HG02610 (cell line): ENCODE measurements around the gene AMPD1.
A peak's percentile ranks its signal among the peaks of the same experiment; 100 is the strongest.

Experiments used
- ATAC-seq: cut with Tn5 transposase; IDR thresholded peaks from one replicate; pipeline ENCODE4 v1.9.1; 2021; ENCODE audit warnings: mild to moderate bottlenecking, moderate library complexity; ENCODE audit not compliant: unreplicated experiment

AMPD1 gene

DNA sequence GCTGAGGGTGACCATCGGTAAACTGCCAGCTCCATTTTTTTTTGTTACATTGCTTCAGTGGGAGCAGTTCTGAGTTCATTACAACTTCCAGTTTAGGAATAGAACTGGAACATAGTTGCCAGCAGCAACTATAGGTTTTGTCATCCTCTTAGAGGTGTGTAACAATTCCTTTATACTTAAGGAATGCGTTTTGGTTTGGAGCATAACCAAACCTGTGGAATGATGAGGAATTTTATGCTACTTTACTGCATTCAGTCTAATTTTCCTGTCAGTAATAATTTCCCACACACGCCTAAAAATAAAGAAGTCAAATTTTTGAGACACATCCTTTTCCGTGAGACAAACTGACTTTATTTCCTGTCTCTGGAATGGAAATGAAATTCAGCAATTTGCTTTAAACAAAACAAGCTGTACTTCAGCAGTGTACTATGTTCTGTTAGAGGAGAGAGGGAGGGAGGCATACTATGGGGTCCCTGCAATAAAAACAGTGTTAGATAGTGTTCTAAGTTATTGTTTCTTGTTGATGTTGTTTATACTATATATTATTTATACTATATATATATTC lies 4.8 kb upstream of the AMPD1 start:
- no peak for ATAC-seq

DNA sequence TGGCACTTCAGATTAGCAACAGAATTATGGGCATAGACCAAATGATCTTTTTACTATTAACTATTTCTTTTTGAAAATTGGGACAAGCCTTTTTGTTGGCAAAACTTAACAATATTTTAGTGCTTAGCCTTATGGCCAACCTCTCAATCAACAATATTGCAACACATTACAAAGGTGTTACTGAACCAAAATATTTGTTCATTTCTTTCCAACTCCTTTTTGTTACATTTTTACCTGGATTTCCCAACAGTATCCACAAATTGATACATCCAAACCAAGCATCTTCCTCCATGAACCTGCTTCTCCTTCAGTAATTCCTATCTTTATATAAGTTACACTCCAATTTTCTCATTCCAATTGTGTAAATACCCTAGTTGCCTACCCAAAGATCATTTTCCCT lies 1.5 kb upstream of the AMPD1 start:
- ATAC-seq: no peak

DNA sequence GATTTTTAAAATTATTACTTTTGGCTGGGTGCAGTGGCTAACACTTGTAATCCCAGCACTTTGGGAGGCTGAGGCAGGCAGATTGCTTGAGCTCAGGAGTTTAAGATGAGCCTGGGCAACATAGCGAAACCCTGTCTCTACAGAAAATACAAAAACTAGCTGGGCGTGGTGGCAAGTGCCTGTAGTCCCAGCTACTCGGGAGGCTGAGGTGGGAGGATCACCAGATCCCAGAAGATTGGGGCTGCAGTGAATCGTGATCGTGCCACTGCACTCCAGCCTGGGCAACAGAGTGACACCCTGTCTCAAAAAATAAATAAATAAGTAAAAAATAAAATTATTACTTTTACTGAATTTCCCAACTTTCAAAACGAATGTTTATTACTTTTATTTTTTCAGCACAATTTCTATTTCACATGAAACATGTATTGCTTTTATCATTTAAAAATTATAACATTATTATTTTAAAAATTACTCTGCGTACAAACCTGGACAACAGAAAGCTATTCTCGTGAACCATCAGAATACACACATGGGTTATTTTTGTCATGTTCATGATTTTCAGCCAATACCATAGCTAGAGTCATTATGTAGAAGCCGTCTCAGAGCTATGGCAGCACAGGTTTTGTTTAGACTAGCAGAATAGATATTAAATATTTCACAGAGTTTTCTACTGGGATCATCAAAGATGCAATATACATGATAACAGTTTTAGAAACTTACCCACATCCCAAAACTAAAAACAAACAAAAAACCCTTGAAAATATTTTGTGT lies 621 bp downstream of the AMPD1 start:
- ATAC-seq: no peak

DNA sequence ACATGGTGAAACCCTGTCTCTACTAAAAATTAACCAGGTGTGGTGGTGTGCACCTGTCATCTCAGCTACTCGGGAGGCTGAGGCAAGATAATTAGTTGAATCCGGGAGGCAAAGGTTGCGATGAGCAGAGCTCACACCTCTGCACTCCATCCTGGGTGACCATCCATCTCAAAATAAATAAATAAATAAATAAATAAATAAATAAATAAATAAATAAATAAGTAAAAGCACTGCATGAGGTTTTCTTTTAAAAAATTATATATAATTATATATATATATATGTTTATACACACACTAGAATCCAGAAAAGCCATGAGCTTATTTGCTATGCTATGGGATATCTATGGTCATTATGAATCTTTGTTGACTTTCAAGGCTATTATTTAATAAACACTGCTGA lies 2.4 kb downstream of the AMPD1 start:
- ATAC-seq: no peak

DNA sequence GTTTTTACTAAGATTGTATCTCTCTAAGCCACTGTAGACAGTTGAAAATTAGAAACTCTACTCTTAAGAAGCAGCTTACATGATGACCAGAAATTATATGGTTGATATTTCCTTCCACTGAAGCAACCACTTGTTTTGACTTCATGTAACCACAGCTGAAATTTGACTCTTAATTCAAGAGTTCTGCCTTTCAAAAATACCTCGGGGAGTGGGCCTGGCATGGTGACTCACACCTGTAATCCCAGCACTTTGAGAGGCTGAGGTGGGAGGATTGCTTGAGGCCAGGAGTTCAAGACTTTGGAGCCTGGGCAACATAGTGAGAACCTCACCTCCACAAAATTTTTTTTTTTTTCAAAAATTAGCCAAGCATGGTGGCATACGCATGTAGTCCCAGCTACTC lies 4.3 kb downstream of the AMPD1 start:
- no peak for ATAC-seq

DNA sequence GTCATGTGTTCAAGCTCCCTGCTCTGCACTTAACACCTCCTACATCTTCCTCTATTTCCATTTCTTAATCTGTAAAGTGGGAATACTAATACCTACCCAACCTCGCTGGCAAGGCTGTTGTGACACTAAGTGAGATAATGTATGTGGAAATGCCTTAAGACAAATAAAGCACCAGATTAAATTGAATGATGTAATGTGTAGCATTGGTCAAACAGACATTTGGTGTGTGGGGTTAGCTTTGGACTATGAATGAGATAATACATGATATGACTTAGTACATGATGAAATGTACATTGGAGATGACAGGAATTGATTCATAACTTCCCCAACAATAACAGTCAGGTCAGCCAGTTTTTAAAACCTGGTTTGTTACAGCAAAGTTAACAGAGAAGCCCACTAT lies 5.2 kb downstream of the AMPD1 start:
- ATAC-seq: no peak

DNA sequence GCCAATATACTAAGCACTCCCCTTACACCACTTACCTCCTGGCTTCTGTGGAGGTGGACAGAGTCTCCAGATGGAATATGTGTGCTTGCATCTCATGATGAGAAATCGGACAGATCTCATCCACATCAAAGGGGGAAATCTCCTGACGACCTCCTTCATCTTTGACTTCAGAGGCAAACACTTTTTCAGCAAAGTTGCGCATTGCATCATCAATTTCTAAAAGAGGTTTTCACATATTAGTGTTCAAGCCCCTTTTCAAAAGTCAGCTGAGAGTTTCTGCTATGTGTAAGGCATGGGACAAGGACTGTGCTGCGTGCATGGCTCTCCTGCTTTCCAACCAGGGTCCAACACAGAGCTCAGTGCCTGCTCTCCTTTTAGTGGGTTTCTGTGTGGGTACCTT lies 6.8 kb downstream of the AMPD1 start:
- ATAC-seq: no peak

DNA sequence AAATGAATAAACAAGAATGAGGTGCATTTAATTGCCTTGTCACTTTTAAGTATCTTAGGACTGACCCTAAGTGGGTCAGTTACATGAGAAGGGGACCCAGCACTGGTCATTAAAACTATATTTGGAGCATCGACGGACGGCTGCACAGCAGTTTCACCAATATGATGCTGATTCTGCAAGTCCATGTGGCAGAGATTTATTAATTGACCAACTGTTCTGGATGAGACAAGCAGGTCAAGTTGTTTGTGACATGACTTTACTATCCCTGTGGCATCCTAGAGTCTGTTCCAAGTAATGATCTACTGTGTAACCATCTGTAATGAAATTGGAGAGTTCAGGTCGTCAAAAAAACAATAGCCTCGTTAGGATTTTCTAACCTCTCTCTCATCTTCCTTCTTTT lies 9.5 kb downstream of the AMPD1 start:
- ATAC-seq: no peak

DNA sequence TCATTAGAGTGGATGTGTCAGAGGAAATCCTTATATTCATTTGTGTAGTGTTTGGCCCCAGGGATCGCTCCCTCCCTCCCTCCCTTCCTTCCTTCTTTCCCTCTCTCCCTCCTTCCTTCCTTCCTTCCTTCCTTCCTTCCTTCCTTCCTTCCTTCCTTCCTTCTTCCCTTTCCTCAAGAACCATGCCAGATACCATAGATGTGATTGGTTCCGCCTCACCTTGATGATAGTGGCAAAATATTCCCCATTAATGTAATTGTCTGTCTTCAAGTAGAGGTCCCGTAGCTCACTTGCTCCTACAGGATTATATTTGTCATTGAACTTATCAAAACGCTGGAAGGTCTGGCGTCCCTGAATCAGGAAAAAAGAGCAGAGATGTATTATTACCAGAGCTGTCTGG lies 17.7 kb downstream of the AMPD1 start:
- no peak for ATAC-seq

DNA sequence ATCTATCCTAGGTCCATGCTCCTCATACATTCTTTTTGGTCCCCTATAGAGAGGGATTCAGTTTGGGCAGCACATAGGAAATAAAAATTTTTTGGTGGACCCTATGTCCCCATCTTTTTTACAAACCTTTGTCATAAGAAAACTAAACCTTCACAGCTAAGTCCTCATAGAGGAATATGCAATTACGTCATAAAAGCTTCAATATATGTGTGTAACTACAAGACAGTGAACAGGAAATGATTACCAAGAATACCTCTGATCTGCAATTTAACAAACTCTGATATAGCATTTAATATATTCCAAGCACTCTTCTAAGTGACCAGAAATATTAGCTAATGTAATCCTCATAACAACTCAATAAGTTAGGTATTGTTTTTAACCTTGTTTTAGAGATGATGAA lies 19.2 kb downstream of the AMPD1 start:
- no peak for ATAC-seq

DNA sequence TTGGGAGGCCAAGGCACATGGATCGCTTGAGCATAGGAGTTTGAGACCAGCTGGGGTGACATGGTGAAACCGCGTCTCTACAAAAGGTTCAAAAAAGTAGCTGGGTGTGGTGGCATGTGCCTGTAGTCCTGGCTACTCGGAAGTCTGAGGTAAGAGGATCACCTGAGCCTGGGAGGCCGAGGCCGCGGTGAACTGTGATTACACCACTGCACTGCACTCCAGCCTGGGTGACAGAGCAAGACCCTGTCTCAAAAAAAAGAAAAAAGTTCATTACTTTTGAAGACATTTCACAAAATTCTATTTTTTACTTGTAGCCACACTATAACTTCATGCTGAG lies 23.4 kb downstream of the AMPD1 start:
- ATAC-seq: no peak

DNA sequence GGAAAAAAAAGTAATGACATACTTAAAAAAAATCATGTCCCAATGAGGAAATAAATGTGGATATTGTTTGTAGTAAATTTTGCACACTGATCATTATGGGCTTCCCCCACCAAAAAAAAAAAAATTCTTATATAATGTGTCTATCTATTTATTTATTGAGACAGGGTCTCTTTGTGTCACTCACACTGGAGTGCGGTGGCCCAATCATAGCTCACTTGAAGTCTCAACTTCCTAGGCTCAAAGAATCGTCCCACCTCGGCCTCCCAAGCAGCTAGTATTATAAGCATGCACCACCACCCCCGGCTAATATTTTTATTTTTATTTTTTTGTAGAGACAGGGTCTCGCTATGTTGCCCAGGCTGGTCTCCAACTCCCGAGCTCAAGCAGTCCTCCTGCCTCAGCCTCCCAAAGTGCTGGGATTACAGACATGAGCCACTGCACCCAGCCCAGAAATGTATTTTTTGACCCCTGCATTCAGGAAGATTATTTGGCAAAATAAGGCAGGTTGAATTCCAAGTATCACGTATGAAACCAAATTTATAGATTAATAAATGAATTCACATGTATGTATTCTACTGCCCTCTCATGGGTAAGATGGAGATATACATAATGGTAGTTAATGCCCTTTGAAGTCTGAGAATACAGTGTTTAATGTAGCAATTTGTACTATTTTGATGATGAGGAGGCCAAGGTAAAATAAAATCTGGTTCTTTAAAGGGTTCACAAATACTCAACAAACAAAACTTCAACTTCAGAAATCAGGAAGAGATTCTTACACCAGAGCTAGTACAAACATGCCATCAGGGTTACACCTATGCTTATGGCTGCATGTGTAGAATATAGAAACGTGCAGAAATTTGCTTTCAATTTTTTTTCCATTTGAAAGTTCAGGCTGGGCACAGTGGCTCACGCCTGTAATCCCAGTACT lies 24.1 kb downstream of the AMPD1 start:
- no peak for ATAC-seq

DNA sequence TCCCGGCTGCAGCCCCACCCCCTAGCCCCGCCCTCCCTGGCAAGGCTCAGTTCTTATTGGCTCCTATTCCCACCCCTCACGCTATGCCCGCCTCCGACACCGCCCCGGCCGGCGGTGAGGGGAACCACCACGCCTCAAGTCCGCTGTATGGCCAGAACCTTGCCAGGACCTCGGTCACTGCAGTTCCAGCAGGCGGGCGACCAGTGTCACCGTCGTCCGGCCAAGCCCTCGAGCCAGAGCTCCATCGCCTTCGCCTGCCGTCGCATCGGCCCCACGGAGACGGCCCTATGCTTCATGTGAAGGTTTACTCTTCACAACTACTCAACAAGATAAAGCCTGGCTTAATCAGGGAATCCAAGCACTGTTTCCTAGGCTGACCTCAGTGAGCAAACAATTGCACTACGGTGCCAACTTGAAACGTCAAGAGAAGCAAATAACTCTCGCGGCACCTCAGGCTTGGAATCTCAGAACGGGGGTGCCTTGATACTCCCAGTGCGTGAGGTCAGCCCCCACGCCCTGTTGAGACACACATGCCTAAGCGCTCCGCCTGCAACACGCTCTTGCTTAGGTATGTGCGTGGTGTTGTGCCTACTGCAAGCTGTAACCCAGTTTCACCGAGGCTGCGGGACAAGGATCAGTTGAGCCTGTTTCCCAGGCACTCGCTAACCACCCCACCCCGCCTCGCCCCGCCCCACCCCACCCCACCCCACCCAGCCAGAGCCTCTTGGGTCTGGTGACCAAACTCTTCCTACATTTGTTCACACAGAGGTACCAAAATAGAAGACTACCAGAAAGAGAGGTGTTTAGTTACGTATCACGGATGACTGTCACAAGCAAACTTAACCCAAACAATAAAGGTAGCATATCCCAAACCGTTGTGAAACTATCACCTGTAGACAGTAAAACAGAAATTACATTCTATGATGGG lies 25.0 kb downstream of the AMPD1 start:
- peak; percentile 99 for ATAC-seq

DNA sequence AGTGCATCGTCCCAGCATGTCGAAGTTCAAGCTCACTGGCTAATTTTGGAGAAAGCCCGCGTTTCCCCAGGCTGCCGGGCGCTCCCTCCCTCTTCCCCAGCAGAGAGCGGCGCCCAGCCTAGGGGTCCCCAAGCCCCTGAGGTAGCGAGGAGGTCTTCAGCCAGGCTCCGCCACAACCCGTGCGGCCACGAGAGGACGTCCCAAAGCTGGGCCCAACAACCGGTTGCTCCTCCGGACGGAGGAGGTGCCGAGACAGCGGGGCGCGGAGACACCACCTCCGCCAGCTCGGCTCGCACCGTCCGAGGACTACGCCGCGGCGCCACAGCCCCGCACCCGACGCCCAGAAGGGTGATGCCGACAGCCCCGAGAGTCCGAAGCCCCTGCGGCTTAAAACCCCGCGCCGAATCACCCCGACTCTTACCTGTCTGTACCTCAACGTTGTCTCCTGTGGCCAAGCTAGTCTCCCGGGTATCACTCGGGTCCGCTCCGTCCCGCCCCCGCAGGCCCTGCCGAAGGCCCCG lies 25.7 kb downstream of the AMPD1 start, which contains the start of gene DENND2C:
Gene DENND2C (minus strand): TSS at position 488 of the 521 bp plus-strand sequence. CDS start 44,065 bp downstream, outside the sequence.
- ATAC-seq: peak; percentile 51

DNA sequence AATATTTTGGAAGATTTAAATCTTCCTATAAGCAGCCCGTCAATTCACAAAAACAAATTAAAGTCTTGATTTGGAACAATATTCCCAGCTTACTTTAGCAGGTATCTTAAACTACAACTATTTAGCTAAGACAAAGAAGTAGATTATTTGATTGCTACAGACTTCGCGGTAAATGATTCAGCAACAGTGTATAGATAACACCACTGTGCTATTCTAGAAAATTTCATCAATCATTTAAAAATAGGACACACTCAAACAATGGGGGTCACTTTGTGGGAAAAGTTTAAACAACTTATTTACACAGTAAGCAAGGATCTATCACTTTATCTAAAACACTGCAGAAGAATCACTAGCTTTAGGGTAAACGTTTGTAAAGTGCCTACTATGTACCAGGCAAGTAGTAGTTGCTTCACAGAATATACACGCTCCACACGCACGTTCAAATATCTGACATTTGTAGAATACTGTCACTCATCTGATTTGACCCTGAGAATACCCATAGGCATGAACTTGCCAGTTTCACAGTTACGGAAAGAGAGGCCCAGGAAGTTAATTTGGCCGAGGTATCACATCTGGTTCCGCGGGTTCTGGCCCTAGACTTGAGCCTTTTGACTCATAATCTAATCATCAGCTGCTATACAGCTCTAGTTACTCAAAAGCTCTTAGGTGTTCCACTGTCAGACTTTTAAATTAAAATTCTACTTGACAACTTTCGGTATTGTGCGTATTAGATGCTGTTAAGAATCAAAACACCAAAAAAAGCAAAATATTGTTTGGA lies 26.4 kb downstream of the AMPD1 start:
- ATAC-seq: no peak

DNA sequence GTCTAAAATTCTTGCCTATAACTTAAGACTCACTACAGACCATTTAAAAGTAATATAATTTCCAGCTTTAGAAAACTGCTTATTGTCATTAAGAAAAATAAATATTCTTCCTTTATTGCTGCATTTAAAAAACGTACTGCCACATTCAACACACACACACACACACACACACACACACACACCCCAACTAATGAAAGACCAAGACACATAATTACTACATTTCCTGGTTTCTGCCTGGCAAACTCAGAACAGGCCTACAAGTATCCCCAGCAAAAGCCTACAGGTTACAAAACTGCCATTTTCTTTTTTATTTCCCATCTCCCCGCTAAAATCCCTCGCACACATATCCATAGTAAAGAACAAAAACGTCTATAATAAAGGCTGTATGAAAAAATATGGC lies 27.0 kb downstream of the AMPD1 start:
- ATAC-seq: no peak

DNA sequence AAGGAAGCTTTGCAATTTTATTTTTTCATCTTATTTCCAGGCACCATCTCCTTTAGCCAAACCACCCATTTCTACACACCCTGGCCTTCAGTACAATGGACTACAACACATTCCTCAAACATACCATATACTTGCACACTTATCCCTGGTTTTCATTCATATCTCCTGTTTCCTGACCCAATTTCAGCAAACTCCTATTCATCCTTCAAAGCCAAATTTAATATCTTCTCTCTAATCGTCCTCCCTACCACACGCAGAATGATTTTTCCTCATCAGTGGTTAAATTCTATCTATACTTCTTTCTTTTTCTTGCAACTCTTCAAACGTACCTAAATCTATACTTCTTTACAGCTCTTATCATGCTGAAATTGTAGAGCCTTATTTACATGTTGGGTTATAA lies 28.4 kb downstream of the AMPD1 start:
- ATAC-seq: no peak

DNA sequence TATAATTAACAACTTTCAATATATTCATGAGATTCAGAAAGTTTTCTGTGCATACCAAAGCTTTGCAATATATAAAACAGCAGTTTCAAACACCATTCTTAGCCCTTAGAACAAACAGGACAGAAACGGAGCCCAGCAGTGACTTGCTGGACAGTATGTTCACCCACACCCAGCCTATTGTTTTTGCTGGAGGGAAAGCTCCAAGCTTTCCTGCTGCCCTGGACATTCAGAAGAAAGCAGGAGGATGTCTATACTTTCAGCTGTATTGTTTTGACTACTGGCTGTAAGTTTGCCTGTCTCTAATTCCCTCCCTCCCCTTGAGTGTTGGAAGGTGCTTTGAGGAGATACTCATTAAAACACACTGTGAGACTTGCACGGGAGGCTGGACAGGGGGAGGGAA lies 35.1 kb downstream of the AMPD1 start:
- no peak for ATAC-seq

DNA sequence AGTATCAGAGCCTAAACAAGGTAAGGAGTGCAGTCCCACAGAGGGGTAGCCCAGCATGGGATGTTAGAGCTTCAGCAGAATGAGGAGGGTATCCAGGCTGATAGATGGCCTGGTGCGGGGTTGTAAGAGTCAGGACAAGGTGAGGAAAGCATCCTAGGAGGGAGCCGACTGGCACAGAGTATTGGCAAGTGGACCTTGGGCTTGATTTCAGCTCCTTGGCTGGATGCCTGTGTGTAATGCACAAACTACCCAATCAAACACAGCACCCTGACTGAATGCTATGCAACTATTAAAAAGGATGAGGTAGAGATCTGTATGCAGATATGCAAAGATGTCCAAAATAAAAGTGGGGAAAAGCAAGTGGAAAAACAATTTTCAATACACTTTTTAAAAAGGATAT lies 43.5 kb downstream of the AMPD1 start:
- ATAC-seq: no peak

DNA sequence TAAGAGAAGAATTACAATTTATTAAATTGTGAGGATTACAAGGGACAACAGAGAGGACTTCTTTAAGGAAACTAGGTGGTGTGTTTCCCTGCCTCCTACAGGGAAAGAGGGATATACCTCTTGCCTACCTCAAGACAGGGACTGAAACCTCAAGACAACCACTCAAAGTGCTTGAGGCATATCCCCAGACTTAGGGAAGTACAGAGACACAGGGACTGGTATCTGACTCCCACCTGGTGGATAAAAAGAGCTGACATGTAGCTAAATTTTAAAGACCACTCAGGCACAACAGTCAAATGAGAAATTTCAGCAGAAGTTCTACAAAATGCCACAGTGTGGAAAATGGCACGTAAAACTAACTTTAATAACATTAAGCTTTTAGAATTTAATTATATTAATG lies 46.8 kb downstream of the AMPD1 start:
- no peak for ATAC-seq
